ENCODE measurements around the gene LGR5. TPM values are rescaled to one million over a fixed set of nuclear protein-coding genes. Genes with fewer than 3 reads are reported as not detected.

Gene LGR5
- total and polyA plus RNA-seq, 2 of the 4 experiments (the other 2 are of a cell fraction): not detected

DNA sequence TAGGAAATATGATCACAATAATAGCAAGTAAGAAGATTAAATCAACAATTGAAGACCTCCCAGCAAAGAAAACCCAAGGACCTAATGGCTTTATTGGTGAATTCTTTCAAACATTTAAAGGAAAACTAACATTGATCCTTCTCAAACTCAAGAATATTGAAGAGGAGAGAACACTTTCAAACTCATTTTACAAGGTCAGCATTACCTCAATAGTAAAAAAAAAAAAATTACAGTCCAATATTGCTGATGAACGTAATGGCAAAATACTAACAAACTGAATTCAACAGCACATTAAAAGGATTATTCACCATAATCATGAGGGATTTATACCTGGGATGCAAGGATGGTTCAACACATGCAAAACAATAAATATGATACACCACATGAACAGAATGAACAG, 33.7 kb upstream of the LGR5 start:
- H3K18ac ChIP-seq (ENCODE audit: low read depth, low read length): no peak overlapping the region
- TF ChIP-seq MXI1 (IDR thresholded peaks at IDR 0.05; ENCODE audit: borderline replicate concordance, low read depth, low read length) (no peak), MAFK (IDR thresholded peaks at IDR 0.05; ENCODE audit: low read depth, low read length) (peak; percentile 12; the same call in 1 of the 2 replicates)
- no peak for DNase-seq
- no peak overlapping the region for H3K23ac ChIP-seq (ENCODE audit: low read depth, low read length)
- H3K56ac ChIP-seq (ENCODE audit: extremely low read depth, insufficient read depth, low read length): no peak overlapping the region
- H2AK9ac ChIP-seq (replicated peaks; ENCODE audit: low read depth, low read length, poor library complexity): no peak overlapping the region
- no peak overlapping the region for H4K8ac ChIP-seq (ENCODE audit: low read depth in 2 of 2, low read length in 2 of 2)
- no CpG with 5 or more reads among the region's 1 CpG for WGBS, 2 experiments (ENCODE audit: extremely low coverage in 2 of 2, insufficient read length in 1 of 2)
- no peaks in the 10 kb centered on the region for H3K79me1 ChIP-seq (ENCODE audit: low read depth in 1 of 2, low read length in 2 of 2)
- H2AFZ ChIP-seq (replicated peaks; ENCODE audit: low read length, poor library complexity): no peak overlapping the region
- no peak overlapping the region for H3K14ac ChIP-seq (replicated peaks; ENCODE audit: low read depth, low read length)
- H3K9me3 ChIP-seq (ENCODE audit: control insufficient read depth, insufficient read depth, low read length): no peaks in the 10 kb centered on the region
- H2BK20ac ChIP-seq (ENCODE audit: low read depth, low read length): no peak overlapping the region
- no peaks in the 10 kb centered on the region for H3K4me1 ChIP-seq (ENCODE audit: control insufficient read depth, insufficient read depth, low read length)
- H3K9ac ChIP-seq (ENCODE audit: low read depth, low read length): no peak overlapping the region
- no peak overlapping the region for H2BK15ac ChIP-seq (ENCODE audit: low read depth, low read length)
- H4K91ac ChIP-seq (ENCODE audit: insufficient read depth, low read depth, low read length): no peak overlapping the region
- no peak for ATAC-seq (ENCODE audit: low read depth)
- intact Hi-C loops (cut with micrococcal nuclease) (no loop called here), in situ Hi-C loops (cut with MboI; ENCODE audit: low sequenced_read_pairs) (no loop called here), dilution Hi-C loops (cut with HindIII; ENCODE audit: low sequenced_read_pairs, unreplicated experiment) (loop anchor here (25.0 kb wide), 1 partner anchor 306 kb away; no protein-coding TSS in a partner anchor)
- POLR2A ChIA-PET (ENCODE audit: unreplicated experiment): no interaction called here
- H2BK120ac ChIP-seq (ENCODE audit: low read depth, low read length): no peak overlapping the region
- no peaks in the 10 kb centered on the region for H3K9me1 ChIP-seq (ENCODE audit: insufficient read depth, low read length)
- H3K4me3 ChIP-seq (ENCODE audit: insufficient read depth, low read depth, low read length): no peak overlapping the region
- H3K36me3 ChIP-seq (ENCODE audit: control insufficient read depth, insufficient read depth, low read length): no peaks in the 10 kb centered on the region
- no peak overlapping the region for H3K4ac ChIP-seq (ENCODE audit: low read depth, low read length)
- H3K27me3 ChIP-seq (ENCODE audit: control insufficient read depth, insufficient read depth, low read length): no peaks in the 10 kb centered on the region
- H4K5ac ChIP-seq (ENCODE audit: low read depth, low read length): no peak overlapping the region
- H4K20me1 ChIP-seq (ENCODE audit: insufficient read depth, low read length): no peaks in the 10 kb centered on the region
- H3K27ac ChIP-seq (ENCODE audit: insufficient read depth, low read length): no peak overlapping the region
- BruUV-seq (replicated peaks): no TSS peak
- no peak overlapping the region for H3K4me2 ChIP-seq (ENCODE audit: low read depth, low read length)
- CTCF ChIA-PET: interaction anchor here (0.6 kb wide), 1 partner anchor 135 kb away, joined by 5 read pairs; no protein-coding TSS in a partner anchor
- no peak overlapping the region for H2AK5ac ChIP-seq (ENCODE audit: low read depth, low read length)
- no peak overlapping the region for H2BK5ac ChIP-seq (ENCODE audit: low read depth, low read length, poor library complexity, severe bottlenecking)

Data from IMR-90 (cell line).